ENCODE measurements around the gene USP17L20.
"Not testable (repeated sequence)": the region's sequence is repeated elsewhere in the genome, so short reads cannot be mapped to it uniquely, and the experiment has no call there.

- TF ChIP-seq POLR2A (IDR thresholded peaks at IDR 0.05); CTCF (IDR thresholded peaks at IDR 0.05 in 4 of 5, conservative IDR thresholded peaks at IDR 0.05 in 1 of 5): not testable (repeated sequence)
Measured at GRCh38 chr4:9224596-9224995, 33.3 kb upstream of the USP17L20 start, which contains the start of gene USP17L13.
